ENCODE measurements around the gene ANXA2.

Gene ANXA2

GRCh38 chr15:60347480-60348049 lies 50.2 kb downstream of the ANXA2 start:
- TF ChIP-seq CTCF (IDR thresholded peaks at IDR 0.05; ENCODE audit: extremely low read depth, missing control alignments): no peak
- DNase-seq (ENCODE audit: low spot score): no peak

- DNase-seq (ENCODE audit: low spot score): no peak
- no peak for TF ChIP-seq CTCF (IDR thresholded peaks at IDR 0.05; ENCODE audit: extremely low read depth, missing control alignments)
Measured at GRCh38 chr15:60346653-60347052, 51.1 kb downstream of the ANXA2 start.

DNA sequence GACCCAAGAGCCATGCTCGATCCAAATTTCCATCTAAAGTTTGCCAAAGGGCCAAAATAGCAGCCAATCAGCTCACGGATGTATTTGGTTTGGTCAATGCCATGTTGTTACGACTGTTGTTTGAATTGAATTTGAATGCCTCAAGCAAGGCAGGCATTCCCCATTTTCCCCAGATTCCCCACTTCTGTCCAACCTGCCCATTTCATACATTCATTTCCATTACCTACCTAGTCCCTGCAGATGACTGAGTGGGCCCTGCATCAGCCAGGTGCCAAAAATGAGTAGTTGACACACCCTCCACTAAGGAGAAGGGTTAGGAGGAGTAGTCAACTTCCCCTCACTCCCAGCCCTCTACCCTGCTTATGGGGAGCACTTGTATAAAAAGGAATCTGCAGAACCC lies 51.7 kb downstream of the ANXA2 start:
- no peak for TF ChIP-seq CTCF (IDR thresholded peaks at IDR 0.05; ENCODE audit: extremely low read depth, missing control alignments)
- no peak for DNase-seq (ENCODE audit: low spot score)

- no peak for DNase-seq (ENCODE audit: low spot score)
- no peak for TF ChIP-seq CTCF (IDR thresholded peaks at IDR 0.05; ENCODE audit: extremely low read depth, missing control alignments)
Measured at GRCh38 chr15:60345598-60345997, 52.2 kb downstream of the ANXA2 start.

GRCh38 chr15:60344987-60345386 lies 52.8 kb downstream of the ANXA2 start:
- TF ChIP-seq CTCF (IDR thresholded peaks at IDR 0.05; ENCODE audit: extremely low read depth, missing control alignments): no peak
- DNase-seq (ENCODE audit: low spot score): no peak

DNA sequence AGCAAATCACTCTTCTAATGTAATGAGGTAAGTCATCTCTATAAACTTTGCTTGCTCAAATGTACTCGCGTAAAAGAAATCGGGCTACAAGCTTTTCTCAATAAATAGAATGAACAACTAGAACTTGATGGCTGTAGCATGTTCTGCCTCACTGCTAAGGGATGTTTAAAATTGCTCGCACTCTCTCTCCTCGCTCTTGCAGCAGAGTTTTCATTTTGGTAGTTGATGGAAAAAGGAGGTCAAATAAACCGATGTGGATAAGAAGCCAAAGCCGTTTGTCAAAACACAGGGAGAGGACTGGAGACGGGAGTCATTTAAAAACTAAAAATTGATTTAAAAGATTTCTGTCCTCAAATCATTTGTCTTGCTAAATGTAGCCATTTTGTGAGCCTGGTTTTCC lies 53.3 kb downstream of the ANXA2 start:
- TF ChIP-seq CTCF (IDR thresholded peaks at IDR 0.05; ENCODE audit: extremely low read depth, missing control alignments): no peak
- no peak for DNase-seq (ENCODE audit: low spot score)

DNA sequence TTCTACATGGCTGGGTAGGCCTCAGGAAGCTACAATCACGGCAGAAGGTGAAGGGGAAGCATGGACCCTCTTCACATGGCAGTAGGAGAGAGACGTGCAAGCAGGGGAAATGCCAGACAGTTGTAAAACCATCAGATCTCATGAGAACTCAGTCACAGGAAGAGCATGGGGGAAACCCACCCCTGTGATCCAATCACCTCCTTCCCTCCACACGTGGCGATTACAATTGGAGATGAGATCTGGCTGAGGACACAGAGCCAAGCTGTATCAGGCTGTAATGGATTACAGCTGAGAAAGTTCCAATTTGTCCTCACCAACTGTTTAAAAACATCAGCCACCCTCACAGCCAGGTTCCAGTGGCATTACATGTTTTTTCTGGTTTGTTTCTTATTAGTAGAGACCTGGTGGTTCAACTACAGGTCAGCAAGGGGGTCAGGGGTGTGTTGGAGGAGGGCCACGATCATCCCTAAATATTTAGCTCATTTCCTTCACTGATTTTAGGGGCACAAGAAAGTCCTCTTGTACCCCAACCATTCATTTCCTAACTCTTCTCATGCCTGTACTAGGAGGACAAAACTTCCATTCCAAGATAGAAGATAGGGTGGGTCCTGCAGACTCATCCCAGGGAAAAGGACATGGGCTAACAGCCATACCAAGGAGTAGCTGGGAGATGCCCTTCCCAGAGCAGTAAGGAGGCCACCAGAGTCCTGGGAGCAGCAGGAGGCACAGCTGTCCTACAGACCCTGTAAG lies 54.4 kb downstream of the ANXA2 start:
- DNase-seq (ENCODE audit: low spot score): no peak
- no peak for TF ChIP-seq CTCF (IDR thresholded peaks at IDR 0.05; ENCODE audit: extremely low read depth, missing control alignments)

Data from GM20000 (cell line).